Measurements from ENCODE around the gene DNAJB6.

DNA sequence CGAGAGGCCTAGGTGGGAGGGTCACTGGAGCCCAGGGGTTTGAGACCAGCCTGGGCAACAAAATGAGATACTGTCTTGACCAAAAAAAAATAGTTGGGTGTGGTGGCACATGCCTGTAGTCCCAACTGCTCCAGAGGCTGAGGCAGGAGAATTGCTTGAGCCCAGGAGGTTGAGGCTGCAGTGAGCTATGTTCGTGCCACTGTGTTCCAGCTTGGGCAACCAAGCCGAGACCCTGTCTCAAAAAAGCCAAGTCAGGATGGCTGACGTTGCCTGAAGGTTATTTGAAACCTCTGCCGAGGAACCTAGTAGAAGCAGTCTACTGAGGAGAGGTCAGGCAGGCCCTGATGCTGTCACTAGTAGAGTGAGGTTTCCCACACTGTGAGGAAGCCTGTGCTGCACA is 22.8 kb downstream of the DNAJB6 start:
- TF ChIP-seq EZH2 (IDR thresholded peaks at IDR 0.05; ENCODE audit: borderline replicate concordance) (no peak), EZH2phosphoT487 (IDR thresholded peaks at IDR 0.05; ENCODE audit: low read depth, severe bottlenecking, unreplicated experiment) (no peak)
- TF ChIP-seq, protein P1, sequence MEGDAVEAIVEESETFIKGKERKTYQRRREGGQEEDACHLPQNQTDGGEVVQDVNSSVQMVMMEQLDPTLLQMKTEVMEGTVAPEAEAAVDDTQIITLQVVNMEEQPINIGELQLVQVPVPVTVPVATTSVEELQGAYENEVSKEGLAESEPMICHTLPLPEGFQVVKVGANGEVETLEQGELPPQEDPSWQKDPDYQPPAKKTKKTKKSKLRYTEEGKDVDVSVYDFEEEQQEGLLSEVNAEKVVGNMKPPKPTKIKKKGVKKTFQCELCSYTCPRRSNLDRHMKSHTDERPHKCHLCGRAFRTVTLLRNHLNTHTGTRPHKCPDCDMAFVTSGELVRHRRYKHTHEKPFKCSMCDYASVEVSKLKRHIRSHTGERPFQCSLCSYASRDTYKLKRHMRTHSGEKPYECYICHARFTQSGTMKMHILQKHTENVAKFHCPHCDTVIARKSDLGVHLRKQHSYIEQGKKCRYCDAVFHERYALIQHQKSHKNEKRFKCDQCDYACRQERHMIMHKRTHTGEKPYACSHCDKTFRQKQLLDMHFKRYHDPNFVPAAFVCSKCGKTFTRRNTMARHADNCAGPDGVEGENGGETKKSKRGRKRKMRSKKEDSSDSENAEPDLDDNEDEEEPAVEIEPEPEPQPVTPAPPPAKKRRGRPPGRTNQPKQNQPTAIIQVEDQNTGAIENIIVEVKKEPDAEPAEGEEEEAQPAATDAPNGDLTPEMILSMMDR (IDR thresholded peaks at IDR 0.05; ENCODE audit: poor library complexity): no peak

Data from hepatocyte (in vitro differentiated cells).